Measurements from ENCODE around the gene RRP15. TPM values are rescaled to one million over a fixed set of nuclear protein-coding genes. Genes with fewer than 3 reads are reported as not detected.

The RRP15 gene
- total and polyA plus RNA-seq, 2 of the 13 experiments (the other 11 are each of a cell fraction or from before 2014, with no cell fraction given), result 2.1 to 37.5 TPM

DNA sequence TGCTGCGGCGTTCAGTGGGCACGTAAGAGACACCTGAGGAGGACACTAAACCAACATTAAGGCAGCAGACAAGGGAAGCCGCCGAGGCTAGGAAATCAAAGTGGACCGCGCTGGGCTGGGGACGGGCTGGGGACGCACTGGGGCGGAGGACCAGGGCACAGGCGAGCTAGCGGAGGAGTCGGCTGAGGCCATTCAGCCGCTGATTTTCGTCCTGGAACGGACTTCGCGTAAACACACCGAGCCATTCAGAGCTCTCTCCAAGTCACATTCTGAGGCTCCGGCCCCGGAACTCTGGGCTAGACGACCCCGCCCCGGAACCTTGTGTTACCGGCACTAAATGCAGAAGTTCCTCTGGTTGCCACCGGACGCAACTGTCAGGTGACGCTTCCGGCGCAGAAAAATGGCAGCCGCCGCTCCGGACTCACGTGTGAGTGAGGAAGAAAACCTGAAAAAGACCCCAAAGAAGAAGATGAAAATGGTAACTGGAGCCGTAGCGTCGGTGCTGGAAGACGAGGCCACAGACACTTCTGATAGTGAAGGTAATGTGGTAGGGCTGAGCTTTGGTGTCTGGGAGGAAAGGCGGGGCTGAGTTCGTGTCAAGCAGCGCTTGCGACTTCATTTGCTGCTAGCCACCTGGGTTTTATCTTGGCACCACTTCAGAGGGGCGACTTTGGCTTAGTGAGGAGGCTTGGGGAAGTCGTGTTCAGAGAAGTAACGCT lies at the start of gene RRP15 (continued):
- TF ChIP-seq, protein P1, sequence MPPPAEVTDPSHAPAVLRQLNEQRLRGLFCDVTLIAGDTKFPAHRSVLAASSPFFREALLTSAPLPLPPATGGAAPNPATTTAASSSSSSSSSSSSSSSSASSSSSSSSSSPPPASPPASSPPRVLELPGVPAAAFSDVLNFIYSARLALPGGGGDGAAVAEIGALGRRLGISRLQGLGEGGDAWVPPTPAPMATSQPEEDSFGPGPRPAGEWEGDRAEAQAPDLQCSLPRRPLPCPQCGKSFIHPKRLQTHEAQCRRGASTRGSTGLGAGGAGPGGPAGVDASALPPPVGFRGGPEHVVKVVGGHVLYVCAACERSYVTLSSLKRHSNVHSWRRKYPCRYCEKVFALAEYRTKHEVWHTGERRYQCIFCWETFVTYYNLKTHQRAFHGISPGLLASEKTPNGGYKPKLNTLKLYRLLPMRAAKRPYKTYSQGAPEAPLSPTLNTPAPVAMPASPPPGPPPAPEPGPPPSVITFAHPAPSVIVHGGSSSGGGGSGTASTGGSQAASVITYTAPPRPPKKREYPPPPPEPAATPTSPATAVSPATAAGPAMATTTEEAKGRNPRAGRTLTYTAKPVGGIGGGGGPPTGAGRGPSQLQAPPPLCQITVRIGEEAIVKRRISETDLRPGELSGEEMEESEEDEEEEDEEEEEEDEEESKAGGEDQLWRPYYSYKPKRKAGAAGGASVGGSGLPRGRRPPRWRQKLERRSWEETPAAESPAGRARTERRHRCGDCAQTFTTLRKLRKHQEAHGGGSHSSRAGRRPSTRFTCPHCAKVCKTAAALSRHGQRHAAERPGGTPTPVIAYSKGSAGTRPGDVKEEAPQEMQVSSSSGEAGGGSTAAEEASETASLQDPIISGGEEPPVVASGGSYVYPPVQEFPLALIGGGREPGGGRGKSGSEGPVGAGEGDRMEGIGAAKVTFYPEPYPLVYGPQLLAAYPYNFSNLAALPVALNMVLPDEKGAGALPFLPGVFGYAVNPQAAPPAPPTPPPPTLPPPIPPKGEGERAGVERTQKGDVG (CRISPR knock-in tag; IDR thresholded peaks at IDR 0.05; ENCODE audit: borderline replicate concordance), result peak; percentile 79; the same call in 1 of the 2 replicates
- TF ChIP-seq, protein P2, sequence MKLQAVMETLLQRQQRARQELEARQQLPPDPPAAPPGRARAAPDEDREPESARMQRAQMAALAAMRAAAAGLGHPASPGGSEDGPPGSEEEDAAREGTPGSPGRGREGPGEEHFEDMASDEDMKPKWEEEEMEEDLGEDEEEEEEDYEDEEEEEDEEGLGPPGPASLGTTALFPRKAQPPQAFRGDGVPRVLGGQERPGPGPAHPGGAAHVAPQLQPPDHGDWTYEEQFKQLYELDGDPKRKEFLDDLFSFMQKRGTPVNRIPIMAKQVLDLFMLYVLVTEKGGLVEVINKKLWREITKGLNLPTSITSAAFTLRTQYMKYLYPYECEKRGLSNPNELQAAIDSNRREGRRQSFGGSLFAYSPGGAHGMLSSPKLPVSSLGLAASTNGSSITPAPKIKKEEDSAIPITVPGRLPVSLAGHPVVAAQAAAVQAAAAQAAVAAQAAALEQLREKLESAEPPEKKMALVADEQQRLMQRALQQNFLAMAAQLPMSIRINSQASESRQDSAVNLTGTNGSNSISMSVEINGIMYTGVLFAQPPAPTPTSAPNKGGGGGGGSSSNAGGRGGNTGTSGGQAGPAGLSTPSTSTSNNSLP (IDR thresholded peaks at IDR 0.05; ENCODE audit: low read depth, low read length), result 0 out of 2 replicates have a peak, but pooled peaks have one; percentile 18
- TF ChIP-seq ZNF343 (CRISPR knock-in tag; IDR thresholded peaks at IDR 0.05), result no peak
- peak; percentile 59; the same call in 1 of the 2 replicates for TF ChIP-seq MTA1 (CRISPR knock-in tag; IDR thresholded peaks at IDR 0.05; ENCODE audit: borderline replicate concordance)
- TF ChIP-seq SMAD1 (CRISPR knock-in tag; IDR thresholded peaks at IDR 0.05; ENCODE audit: borderline replicate concordance, low read depth), result no peak
- no peak for TF ChIP-seq ZNF430 (CRISPR knock-in tag; IDR thresholded peaks at IDR 0.05)
- no peak; the same call in 1 of the 2 replicates for TF ChIP-seq JDP2 (CRISPR knock-in tag; IDR thresholded peaks at IDR 0.05; ENCODE audit: borderline replicate concordance)
- TF ChIP-seq ZNF841 (CRISPR knock-in tag; IDR thresholded peaks at IDR 0.05; ENCODE audit: borderline replicate concordance), result no peak
- no peak for TF ChIP-seq GPN1 (CRISPR knock-in tag; IDR thresholded peaks at IDR 0.05; ENCODE audit: borderline replicate concordance)
- TF ChIP-seq HNRNPH1 (optimal IDR thresholded peaks at IDR 0.05; ENCODE audit: low read depth, low read length), result no peak
- TF ChIP-seq CBX1 (IDR thresholded peaks at IDR 0.05; ENCODE audit: low read depth), result peak; percentile 75
- peak; percentile 85 for TF ChIP-seq BORCS8-MEF2B (CRISPR knock-in tag; IDR thresholded peaks at IDR 0.05)
- TF ChIP-seq THYN1 (CRISPR knock-in tag; IDR thresholded peaks at IDR 0.05; ENCODE audit: borderline replicate concordance, low read depth), result no peak
- TF ChIP-seq, protein P3, sequence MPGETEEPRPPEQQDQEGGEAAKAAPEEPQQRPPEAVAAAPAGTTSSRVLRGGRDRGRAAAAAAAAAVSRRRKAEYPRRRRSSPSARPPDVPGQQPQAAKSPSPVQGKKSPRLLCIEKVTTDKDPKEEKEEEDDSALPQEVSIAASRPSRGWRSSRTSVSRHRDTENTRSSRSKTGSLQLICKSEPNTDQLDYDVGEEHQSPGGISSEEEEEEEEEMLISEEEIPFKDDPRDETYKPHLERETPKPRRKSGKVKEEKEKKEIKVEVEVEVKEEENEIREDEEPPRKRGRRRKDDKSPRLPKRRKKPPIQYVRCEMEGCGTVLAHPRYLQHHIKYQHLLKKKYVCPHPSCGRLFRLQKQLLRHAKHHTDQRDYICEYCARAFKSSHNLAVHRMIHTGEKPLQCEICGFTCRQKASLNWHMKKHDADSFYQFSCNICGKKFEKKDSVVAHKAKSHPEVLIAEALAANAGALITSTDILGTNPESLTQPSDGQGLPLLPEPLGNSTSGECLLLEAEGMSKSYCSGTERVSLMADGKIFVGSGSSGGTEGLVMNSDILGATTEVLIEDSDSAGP (CRISPR knock-in tag; IDR thresholded peaks at IDR 0.05; ENCODE audit: borderline replicate concordance), result peak; percentile 96
- no peak for TF ChIP-seq ZSCAN22 (CRISPR knock-in tag; IDR thresholded peaks at IDR 0.05)
- TF ChIP-seq ZNF333 (CRISPR knock-in tag; IDR thresholded peaks at IDR 0.05; ENCODE audit: borderline replicate concordance), result 0 out of 2 replicates have a peak, but pooled peaks have one; percentile 27
- no peak for TF ChIP-seq ZNF263 (CRISPR knock-in tag; IDR thresholded peaks at IDR 0.05)
- TF ChIP-seq ZNF274 (CRISPR knock-in tag; IDR thresholded peaks at IDR 0.05), result peak; percentile 84
- TF ChIP-seq, protein P4, sequence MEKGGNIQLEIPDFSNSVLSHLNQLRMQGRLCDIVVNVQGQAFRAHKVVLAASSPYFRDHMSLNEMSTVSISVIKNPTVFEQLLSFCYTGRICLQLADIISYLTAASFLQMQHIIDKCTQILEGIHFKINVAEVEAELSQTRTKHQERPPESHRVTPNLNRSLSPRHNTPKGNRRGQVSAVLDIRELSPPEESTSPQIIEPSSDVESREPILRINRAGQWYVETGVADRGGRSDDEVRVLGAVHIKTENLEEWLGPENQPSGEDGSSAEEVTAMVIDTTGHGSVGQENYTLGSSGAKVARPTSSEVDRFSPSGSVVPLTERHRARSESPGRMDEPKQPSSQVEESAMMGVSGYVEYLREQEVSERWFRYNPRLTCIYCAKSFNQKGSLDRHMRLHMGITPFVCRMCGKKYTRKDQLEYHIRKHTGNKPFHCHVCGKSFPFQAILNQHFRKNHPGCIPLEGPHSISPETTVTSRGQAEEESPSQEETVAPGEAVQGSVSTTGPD (CRISPR knock-in tag; IDR thresholded peaks at IDR 0.05), result no peak
- TF ChIP-seq ZNF891 (CRISPR knock-in tag; IDR thresholded peaks at IDR 0.05), result peak; percentile 72
- no peak for TF ChIP-seq SAFB2 (CRISPR knock-in tag; IDR thresholded peaks at IDR 0.05; ENCODE audit: borderline replicate concordance, low read depth)

All from HepG2 (cell line).